ENCODE data around the gene MYO18B.

DNA sequence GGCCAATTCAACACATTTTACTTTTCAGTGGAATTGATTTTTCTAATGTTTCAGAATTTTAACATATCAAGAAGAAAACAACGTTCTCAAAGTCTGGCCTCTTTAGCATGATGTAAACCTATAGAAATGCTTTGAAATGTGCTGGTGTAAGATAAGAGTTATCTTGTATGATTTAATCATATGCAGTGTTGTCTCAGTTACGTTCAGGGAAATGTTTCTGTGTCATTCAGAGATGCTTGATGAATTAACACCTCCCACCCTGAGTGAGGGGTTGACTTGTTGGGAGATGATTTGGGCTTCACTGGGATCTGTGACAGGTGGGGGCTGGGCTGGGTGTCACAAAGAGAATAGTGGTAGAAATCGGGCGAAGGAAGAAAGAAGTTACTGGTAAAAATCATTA lies 15.7 kb upstream of the MYO18B start:
- TF ChIP-seq, protein P1, sequence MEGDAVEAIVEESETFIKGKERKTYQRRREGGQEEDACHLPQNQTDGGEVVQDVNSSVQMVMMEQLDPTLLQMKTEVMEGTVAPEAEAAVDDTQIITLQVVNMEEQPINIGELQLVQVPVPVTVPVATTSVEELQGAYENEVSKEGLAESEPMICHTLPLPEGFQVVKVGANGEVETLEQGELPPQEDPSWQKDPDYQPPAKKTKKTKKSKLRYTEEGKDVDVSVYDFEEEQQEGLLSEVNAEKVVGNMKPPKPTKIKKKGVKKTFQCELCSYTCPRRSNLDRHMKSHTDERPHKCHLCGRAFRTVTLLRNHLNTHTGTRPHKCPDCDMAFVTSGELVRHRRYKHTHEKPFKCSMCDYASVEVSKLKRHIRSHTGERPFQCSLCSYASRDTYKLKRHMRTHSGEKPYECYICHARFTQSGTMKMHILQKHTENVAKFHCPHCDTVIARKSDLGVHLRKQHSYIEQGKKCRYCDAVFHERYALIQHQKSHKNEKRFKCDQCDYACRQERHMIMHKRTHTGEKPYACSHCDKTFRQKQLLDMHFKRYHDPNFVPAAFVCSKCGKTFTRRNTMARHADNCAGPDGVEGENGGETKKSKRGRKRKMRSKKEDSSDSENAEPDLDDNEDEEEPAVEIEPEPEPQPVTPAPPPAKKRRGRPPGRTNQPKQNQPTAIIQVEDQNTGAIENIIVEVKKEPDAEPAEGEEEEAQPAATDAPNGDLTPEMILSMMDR (IDR thresholded peaks at IDR 0.05; ENCODE audit: low read depth, low read length) = no peak
- TF ChIP-seq EZH2phosphoT487 (IDR thresholded peaks at IDR 0.05; ENCODE audit: low read depth) = no peak
